Measurements from ENCODE around the gene FAM83B. TPM values are rescaled to one million over a fixed set of nuclear protein-coding genes. Genes with fewer than 3 reads are reported as not detected.

Gene FAM83B
- total and polyA plus RNA-seq, 2 of the 13 experiments (the other 11 are each of a cell fraction or from before 2014, with no cell fraction given), result not detected

- Histone ChIP-seq H3K79me2 (ENCODE audit: insufficient read depth, low read length) (no peaks in the 10 kb centered on the region), H2AFZ (ENCODE audit: low read length) (no peak overlapping the region), H3K4me2 (ENCODE audit: low read depth, low read length) (no peak overlapping the region), H3K27ac (ENCODE audit: extremely low read length, insufficient read depth, low read length) (no peak overlapping the region), H3K9ac (ENCODE audit: insufficient read depth, low read depth, low read length) (no peak overlapping the region), H3K27me3 (ENCODE audit: control insufficient read depth in 1 of 2, insufficient read depth in 2 of 2, low read length in 2 of 2) (no peaks in the 10 kb centered on the region), H3K4me1 (ENCODE audit: insufficient read depth, low read length) (no peaks in the 10 kb centered on the region), H3K4me3 (replicated peaks in 1 of 3; ENCODE audit: insufficient read depth in 1 of 3, low read depth in 2 of 3, low read length in 3 of 3) (no peak overlapping the region), H3K36me3 (replicated peaks in 1 of 2; ENCODE audit: control insufficient read depth in 1 of 2, insufficient read depth in 2 of 2, low read length in 2 of 2) (no peaks in the 10 kb centered on the region), H4K20me1 (ENCODE audit: insufficient read depth, low read length) (no peaks in the 10 kb centered on the region), H3K9me3 (ENCODE audit: low read length) (peaks cover 9% of the 10 kb centered on the region; the same call in 1 of the 2 replicates)
- intact Hi-C loops (cut with micrococcal nuclease; ENCODE audit: unreplicated experiment), result no loop called here
- FAIRE-seq (no peak), DNase-seq (ENCODE audit: low spot score) (no peak), ATAC-seq (no peak)
- TF ChIP-seq BCL6 (CRISPR knock-in tag; IDR thresholded peaks at IDR 0.05), result no peak
- TF ChIP-seq CBX1 (IDR thresholded peaks at IDR 0.05; ENCODE audit: low read depth), result no peak
- TF ChIP-seq ZNF275 (CRISPR knock-in tag; IDR thresholded peaks at IDR 0.05; ENCODE audit: borderline replicate concordance), result no peak
- no peak for TF ChIP-seq ZNF572 (CRISPR knock-in tag; IDR thresholded peaks at IDR 0.05)
- TF ChIP-seq ZNF543 (CRISPR knock-in tag; IDR thresholded peaks at IDR 0.05), result no peak
- TF ChIP-seq ZNF549 (CRISPR knock-in tag; IDR thresholded peaks at IDR 0.05), result no peak
- no peak for TF ChIP-seq ZNF816 (CRISPR knock-in tag; IDR thresholded peaks at IDR 0.05; ENCODE audit: borderline replicate concordance)
- no peak for TF ChIP-seq POGK (CRISPR knock-in tag; conservative IDR thresholded peaks at IDR 0.05)
- no peak for TF ChIP-seq ZNF10 (CRISPR knock-in tag; IDR thresholded peaks at IDR 0.05; ENCODE audit: borderline replicate concordance, low read depth)
- ChIA-PET CTCF (ENCODE audit: low intra/inter-chr PET ratio, low total read pairs) (no interaction called here), POLR2A (no interaction called here)
- BruUV-seq (replicated peaks), result no TSS peak
- in situ Hi-C loops (cut with HindIII; ENCODE audit: extremely low pct_ligation_motif_present, low pct_unique_long_range_greater_than_20kb), result no loop called here
- WGBS (ENCODE audit: low lambda C conversion rate), result 0% methylated on average over 1 of the region's 1 CpG
Measured at GRCh38 chr6:54805077-54805476, 41.5 kb upstream of the FAM83B start.

Measured in HepG2 (cell line).